OCI-LY3 (cell line): Measurements from ENCODE around the gene FIBCD1.

ENCODE experiments used
- H2AFZ ChIP-seq: fragments of 200-600, 300-600 bp; shearing (Covaris generic); 2 replicates; pipeline ENCODE4 v1.6.0; 2014; ENCODE audit warnings: antibody characterized with exemption, low read depth, low read length
- H3K27ac ChIP-seq: fragments of 200-600, 300-600 bp; sonication (generic); 2 replicates; pipeline ENCODE4 v1.5.1; 2014; ENCODE audit warnings: mild to moderate bottlenecking, low read length, moderate library complexity, mixed read lengths
- H3K27me3 ChIP-seq: fragments of 200-600, 300-600 bp; sonication (generic); 2 replicates; pipeline ENCODE4 v1.6.1; 2014; ENCODE audit warnings: low read depth, low read length, mixed read lengths
- H3K36me3 ChIP-seq: fragments of 200-600, 300-600 bp; sonication (generic); replicated peaks from 2 replicates; pipeline ENCODE3; 2014; ENCODE audit warnings: low read depth, low read length, mixed read lengths
- H3K4me1 ChIP-seq: fragments of 300-600, 200-600 bp; sonication (generic); 2 replicates; pipeline ENCODE4 v1.6.1; 2014; ENCODE audit warnings: low read length, mixed read lengths
- H3K4me2 ChIP-seq: fragments of 200-600, 300-600 bp; sonication (generic); 2 replicates; pipeline ENCODE4 v1.6.1; 2014; ENCODE audit warnings: low read length, mixed read lengths
- H3K4me3 ChIP-seq: fragments of 300-600, 200-600 bp; sonication (generic); 2 replicates; pipeline ENCODE4 v1.5.1; 2014; ENCODE audit warnings: antibody characterized with exemption, mild to moderate bottlenecking, low read length, moderate library complexity
- H3K79me2 ChIP-seq: fragments of 300-600, 200-600 bp; shearing (Covaris generic); 2 replicates; pipeline ENCODE4 v1.6.1; 2014; ENCODE audit warnings: mild to moderate bottlenecking, low read length, mixed read lengths
- H3K9ac ChIP-seq: fragments of 300-600, 200-600 bp; shearing (Covaris generic); 2 replicates; pipeline ENCODE4 v1.6.0; 2014; ENCODE audit warnings: mild to moderate bottlenecking, low read length, moderate library complexity
- H3K9me3 ChIP-seq: fragments of 200-600, 300-600 bp; shearing (Covaris generic); 2 replicates; pipeline ENCODE4 v1.6.1; 2014; ENCODE audit warnings: low read length, mixed read lengths; ENCODE audit not compliant: insufficient read depth
- H4K20me1 ChIP-seq: fragments of 200-600, 300-600 bp; sonication (generic); 2 replicates; pipeline ENCODE4 v1.6.1; 2016; ENCODE audit warnings: low read length, mixed read lengths; ENCODE audit not compliant: insufficient read depth
- EZH2phosphoT487 ChIP-seq: fragments of 200-600 bp; shearing (Covaris generic); IDR thresholded peaks from 2 replicates; pipeline ENCODE4 v1.6.1; 2018; ENCODE audit warnings: antibody characterized with exemption, mixed run types, low read depth
- TF ChIP-seq, protein P1 (sequence below): fragments of 200-600, 300-600 bp; sonication (generic); IDR thresholded peaks from 2 replicates; pipeline ENCODE4 v1.5.1; 2014; ENCODE audit warnings: antibody characterized with exemption, low read length, low read depth

FIBCD1 gene

DNA sequence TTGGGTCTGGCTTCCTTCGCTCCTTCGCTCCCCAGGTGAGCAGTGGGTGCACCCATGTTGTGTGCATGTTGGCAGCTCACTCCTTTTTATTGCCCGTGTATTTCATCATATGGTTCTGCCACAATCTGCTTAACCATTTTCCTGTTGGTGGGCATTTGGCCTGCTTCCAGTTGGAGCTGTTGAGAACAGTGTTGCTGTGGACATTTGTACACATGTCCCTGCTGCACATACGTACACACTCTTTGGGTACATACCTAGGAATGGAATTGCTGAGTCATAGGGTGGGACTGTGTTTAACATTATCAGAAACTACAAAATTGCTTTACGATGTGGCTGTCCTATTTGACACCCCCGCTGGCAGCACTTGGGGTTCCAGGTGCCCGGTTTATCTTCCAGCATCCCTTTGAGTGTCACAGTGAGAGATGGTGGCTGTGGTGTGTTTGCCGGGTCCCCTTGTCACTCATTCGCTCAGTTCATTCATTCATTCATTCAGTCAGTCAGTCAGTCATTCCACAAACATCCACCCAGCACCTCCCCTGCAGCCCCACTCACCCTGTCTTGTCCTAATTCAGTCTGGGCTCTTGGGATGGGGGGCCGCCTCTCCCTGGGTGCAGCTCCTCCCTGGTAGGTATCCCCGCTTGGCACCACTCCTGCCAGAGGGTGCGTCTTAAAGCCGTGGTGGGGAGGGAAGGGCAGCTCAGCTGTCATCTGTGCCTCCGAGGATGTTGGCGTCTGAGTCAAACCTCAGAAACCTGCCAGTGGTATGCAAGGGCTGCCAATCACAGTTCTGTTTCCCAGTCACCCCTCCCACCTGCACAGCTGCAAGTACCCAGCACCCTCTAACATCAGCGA, 7.9 kb upstream of the FIBCD1 start:
- Histone ChIP-seq H3K27me3 (peaks cover 24% of the 10 kb centered on the region), H3K4me1 (no peaks in the 10 kb centered on the region), H3K36me3 (no peaks in the 10 kb centered on the region), H4K20me1 (no peaks in the 10 kb centered on the region), H3K79me2 (no peaks in the 10 kb centered on the region), H3K9ac (no peak overlapping the region), H3K27ac (no peak overlapping the region), H3K4me3 (no peak overlapping the region), H2AFZ (no peak overlapping the region), H3K9me3 (no peaks in the 10 kb centered on the region), H3K4me2 (no peak overlapping the region)
- TF ChIP-seq EZH2phosphoT487, result no peak
- TF ChIP-seq, protein P1, sequence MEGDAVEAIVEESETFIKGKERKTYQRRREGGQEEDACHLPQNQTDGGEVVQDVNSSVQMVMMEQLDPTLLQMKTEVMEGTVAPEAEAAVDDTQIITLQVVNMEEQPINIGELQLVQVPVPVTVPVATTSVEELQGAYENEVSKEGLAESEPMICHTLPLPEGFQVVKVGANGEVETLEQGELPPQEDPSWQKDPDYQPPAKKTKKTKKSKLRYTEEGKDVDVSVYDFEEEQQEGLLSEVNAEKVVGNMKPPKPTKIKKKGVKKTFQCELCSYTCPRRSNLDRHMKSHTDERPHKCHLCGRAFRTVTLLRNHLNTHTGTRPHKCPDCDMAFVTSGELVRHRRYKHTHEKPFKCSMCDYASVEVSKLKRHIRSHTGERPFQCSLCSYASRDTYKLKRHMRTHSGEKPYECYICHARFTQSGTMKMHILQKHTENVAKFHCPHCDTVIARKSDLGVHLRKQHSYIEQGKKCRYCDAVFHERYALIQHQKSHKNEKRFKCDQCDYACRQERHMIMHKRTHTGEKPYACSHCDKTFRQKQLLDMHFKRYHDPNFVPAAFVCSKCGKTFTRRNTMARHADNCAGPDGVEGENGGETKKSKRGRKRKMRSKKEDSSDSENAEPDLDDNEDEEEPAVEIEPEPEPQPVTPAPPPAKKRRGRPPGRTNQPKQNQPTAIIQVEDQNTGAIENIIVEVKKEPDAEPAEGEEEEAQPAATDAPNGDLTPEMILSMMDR, result no peak

DNA sequence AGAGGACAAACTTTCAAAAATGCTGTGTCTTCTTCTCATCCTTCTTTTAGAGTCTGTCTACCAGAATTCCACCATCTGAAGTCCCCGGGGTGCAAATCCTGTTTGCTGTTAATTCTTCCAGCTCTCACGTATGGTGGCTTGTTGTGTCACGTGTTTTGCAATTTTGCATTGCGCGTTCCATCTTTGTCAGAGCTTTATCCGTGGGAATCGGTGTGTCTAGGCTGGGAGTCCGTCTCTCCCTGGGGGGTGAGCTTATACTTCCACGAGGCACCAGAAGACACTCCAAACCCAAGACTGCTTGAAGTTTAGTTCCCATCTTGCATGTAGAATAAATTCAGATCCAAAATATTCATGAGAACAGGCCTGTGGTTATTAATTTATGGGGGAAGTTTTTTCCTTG, 6.1 kb upstream of the FIBCD1 start:
- Histone ChIP-seq H3K27ac (no peak overlapping the region), H3K79me2 (no peaks in the 10 kb centered on the region), H3K4me1 (no peaks in the 10 kb centered on the region), H3K4me2 (no peak overlapping the region), H3K36me3 (no peaks in the 10 kb centered on the region), H3K9me3 (no peaks in the 10 kb centered on the region), H3K9ac (no peak overlapping the region), H3K27me3 (peaks cover 31% of the 10 kb centered on the region), H3K4me3 (no peak overlapping the region), H4K20me1 (no peaks in the 10 kb centered on the region), H2AFZ (no peak overlapping the region)
- TF ChIP-seq, protein P1, result no peak
- TF ChIP-seq EZH2phosphoT487, result no peak

DNA sequence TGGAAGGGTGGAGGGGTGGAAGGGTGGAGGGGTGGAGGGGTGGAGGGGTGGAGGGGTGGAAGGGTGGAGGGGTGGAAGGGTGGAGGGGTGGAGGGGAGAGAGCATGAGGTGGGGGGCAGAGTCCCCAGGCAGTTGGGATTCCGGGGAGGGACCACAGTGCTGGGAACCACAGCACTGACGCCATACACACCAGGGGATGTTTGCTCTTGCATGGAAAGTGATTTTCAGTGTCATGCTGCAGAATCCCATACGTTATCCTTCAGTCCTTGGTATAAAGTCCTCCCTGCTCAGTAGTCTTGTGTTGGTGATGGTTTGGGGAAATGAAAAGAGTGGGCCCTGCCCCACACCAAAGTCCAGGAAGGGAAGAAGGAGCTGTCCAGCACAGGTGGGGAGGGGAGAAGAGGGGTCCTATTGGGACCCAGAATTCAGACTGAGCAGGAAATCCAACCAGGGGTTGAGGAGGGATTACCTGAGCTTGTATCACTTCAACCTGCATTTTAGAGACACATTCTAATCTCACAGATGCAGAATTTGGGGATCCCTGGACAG, 5.5 kb upstream of the FIBCD1 start:
- no peaks in the 10 kb centered on the region for H3K4me1 ChIP-seq
- no peak overlapping the region for H3K4me2 ChIP-seq
- H3K4me3 ChIP-seq, result no peak overlapping the region
- H3K79me2 ChIP-seq, result no peaks in the 10 kb centered on the region
- no peak overlapping the region for H3K27ac ChIP-seq
- H3K9me3 ChIP-seq, result no peaks in the 10 kb centered on the region
- no peak for TF ChIP-seq EZH2phosphoT487
- TF ChIP-seq, protein P1, result no peak
- no peak overlapping the region for H2AFZ ChIP-seq
- H3K9ac ChIP-seq, result no peak overlapping the region
- H3K27me3 ChIP-seq, result peaks cover 31% of the 10 kb centered on the region
- no peaks in the 10 kb centered on the region for H4K20me1 ChIP-seq
- H3K36me3 ChIP-seq, result no peaks in the 10 kb centered on the region

DNA sequence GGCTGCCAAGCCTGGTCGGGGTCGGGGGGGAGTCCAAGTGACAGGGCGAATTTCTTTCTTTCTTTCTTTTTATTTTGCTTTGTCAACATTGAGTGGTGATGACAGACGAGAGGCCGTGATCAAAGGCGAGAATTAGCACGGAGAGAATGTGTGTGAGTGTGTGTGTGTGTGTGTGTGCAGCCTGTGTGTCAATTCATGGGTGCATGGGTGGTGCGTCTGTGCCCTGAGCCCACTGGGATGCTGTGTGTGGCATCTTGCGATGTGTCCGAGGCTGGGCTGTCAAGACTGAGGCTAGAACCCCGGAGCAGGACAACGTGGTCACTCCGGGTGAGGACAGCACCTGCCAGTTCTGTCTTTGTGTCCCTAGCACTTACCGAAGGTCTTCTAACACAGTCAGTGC, 4.7 kb upstream of the FIBCD1 start:
- Histone ChIP-seq H3K4me1 (no peaks in the 10 kb centered on the region), H3K9me3 (no peaks in the 10 kb centered on the region), H4K20me1 (no peaks in the 10 kb centered on the region), H3K27ac (no peak overlapping the region), H2AFZ (no peak overlapping the region), H3K36me3 (no peaks in the 10 kb centered on the region), H3K4me3 (no peak overlapping the region), H3K9ac (no peak overlapping the region), H3K79me2 (no peaks in the 10 kb centered on the region), H3K4me2 (no peak overlapping the region), H3K27me3 (peaks cover 29% of the 10 kb centered on the region)
- no peak for TF ChIP-seq EZH2phosphoT487
- TF ChIP-seq, protein P1, result no peak
